Stimulated activated effector memory CD8-positive, alpha-beta T cell treated with anti-CD3 and anti-CD28 coated beads, Interleukin-12 subunit alpha, Interleukin-12 subunit beta, amount 100 ng/mL, for 72 hours (primary cell): ENCODE data around the gene FHOD1.

ENCODE experiments used
- ATAC-seq: fragments of 150-1000 bp; cut with Tn5 transposase; 2 replicates; pipeline ENCODE4 v1.10.0; 2021
- DNase-seq, 2 donors: peaks; one replicate each; pipeline ENCODE4 v3.0.0; 2021 to 2022; ENCODE audit warnings: low spot score in 2 of 2
- H3K27ac Mint-ChIP-seq: one replicate; pipeline ENCODE4 v1.8.0; 2022; ENCODE audit warnings: mild to moderate bottlenecking, mixed read lengths
- H3K36me3 Mint-ChIP-seq: one replicate; pipeline ENCODE4 v1.8.0; 2022; ENCODE audit warnings: mild to moderate bottlenecking, mixed read lengths
- H3K4me1 Mint-ChIP-seq: one replicate; pipeline ENCODE4 v1.8.0; 2022; ENCODE audit warnings: mixed read lengths
- H3K4me3 Mint-ChIP-seq: one replicate; pipeline ENCODE4 v1.8.0; 2022; ENCODE audit warnings: mild to moderate bottlenecking, mixed read lengths
- H3K9me3 Mint-ChIP-seq: one replicate; pipeline ENCODE4 v1.8.0; 2022; ENCODE audit warnings: mixed read lengths

The FHOD1 gene

DNA sequence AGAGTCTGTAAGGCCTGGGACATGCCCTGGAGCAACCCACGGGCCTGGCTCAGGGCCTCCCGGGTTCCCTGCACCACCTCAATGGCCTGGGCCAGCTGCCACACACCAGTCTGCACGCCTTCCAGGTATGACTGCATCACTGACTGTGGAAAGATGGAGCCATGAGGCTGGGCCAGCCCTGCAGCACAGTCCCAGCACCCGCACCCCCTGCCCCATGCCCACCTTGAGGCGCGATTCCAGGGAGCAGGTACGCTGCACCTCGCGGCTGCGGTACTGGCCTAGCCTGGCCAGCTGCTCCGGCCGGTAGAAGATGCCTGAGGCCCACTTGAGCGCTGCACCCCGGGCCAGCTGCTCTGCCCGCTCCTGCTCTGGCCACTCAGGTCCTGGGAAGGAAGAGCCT, 58.5 kb downstream of the FHOD1 start:
- peaks cover 37% of the 10 kb centered on the region for H3K4me1 Mint-ChIP-seq
- no peak overlapping the region for H3K4me3 Mint-ChIP-seq
- no peak overlapping the region for H3K27ac Mint-ChIP-seq
- peaks cover 17% of the 10 kb centered on the region for H3K36me3 Mint-ChIP-seq
- no peaks in the 10 kb centered on the region for H3K9me3 Mint-ChIP-seq
- DNase-seq (no peak), ATAC-seq (no peak)

DNA sequence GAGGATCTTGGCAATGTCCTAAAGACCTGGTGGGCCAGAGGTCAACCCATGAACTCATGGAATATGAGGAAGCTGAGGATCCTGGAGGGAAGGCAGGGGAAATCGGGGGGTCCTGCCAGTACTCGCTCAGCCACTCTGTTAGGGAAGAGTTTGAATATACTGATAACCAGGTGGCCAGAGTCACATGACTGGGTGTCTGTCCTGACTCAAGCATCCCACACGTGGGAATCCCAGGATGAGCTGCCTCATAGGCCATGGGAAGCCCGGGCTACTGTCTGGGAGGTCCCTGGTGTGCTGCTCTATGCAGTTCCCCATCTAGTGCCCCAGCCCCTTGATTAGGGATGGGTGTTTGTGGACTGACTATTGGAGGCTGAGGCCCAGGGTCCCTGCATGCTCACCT, 59.0 kb downstream of the FHOD1 start:
- no peak overlapping the region for H3K27ac Mint-ChIP-seq
- ATAC-seq: no peak

DNA sequence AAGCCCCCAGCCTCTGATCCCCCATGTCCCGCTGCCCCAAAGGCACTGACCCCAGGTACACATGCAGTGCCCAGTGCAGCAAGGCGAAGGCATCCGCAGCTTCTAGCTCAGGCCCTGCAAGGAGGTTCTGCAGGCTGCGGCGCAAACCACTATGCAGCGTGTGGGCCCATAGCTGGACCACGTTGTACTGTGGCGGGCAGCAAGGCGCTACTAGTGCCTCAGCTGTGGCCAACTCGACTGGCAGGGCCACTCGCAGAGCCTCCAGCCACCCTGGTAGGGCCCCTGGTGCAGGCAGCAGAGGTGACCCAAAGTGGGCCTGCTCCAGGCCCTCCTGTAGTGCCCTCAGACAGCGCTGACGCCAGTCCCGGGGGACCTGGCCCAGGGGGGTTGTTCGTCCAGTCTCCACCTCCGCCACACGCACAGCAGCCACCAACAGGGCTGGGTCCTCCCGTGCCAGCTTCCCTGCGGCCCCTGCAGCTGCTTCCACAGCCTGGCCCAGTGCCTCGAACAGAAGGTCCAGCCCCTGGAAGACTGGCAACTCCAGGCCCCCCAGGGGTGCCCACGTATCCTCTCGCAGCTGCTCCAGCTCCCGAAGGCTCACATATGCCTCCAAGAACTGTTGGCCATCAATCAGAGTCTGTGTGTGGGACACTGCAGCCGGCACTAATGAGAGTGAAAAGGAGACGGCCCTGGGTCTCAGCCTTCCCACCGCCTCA, 59.9 kb downstream of the FHOD1 start:
- no peak overlapping the region for H3K27ac Mint-ChIP-seq
- H3K4me3 Mint-ChIP-seq: no peak overlapping the region
- H3K4me1 Mint-ChIP-seq: peaks cover 24% of the 10 kb centered on the region
- DNase-seq (no peak), ATAC-seq (no peak)
- peaks cover 7% of the 10 kb centered on the region for H3K36me3 Mint-ChIP-seq
- no peaks in the 10 kb centered on the region for H3K9me3 Mint-ChIP-seq

More for the DNA sequence above, 59.0 kb downstream of the FHOD1 start:
- Mint-ChIP-seq H3K36me3 (peaks cover 12% of the 10 kb centered on the region), H3K9me3 (no peaks in the 10 kb centered on the region), H3K4me3 (no peak overlapping the region), H3K4me1 (peaks cover 32% of the 10 kb centered on the region)
- no peak for DNase-seq

DNA sequence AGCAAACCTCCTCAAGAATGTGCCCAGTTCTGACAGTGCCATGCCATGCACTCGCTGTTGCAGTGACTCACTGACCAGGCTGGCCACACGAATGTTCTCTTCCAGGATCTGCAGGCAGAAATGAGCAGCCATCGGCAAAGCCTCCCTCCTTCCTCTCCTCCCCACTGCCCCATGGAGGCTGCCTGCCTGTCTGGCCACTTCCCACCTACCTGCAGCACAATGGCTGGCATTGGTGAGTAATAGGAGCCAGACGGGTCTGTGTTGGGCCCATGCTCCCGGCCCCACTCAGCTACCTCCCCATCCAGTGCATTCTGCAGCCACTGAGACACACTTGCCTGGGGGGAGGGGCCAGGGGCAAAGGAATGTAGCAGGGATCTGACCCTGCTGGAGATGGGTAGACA, 60.7 kb downstream of the FHOD1 start:
- H3K27ac Mint-ChIP-seq: no peak overlapping the region
- H3K4me1 Mint-ChIP-seq: peaks cover 20% of the 10 kb centered on the region
- peaks cover 7% of the 10 kb centered on the region for H3K36me3 Mint-ChIP-seq
- no peak for ATAC-seq
- DNase-seq: no peak
- H3K9me3 Mint-ChIP-seq: no peaks in the 10 kb centered on the region
- no peak overlapping the region for H3K4me3 Mint-ChIP-seq

DNA sequence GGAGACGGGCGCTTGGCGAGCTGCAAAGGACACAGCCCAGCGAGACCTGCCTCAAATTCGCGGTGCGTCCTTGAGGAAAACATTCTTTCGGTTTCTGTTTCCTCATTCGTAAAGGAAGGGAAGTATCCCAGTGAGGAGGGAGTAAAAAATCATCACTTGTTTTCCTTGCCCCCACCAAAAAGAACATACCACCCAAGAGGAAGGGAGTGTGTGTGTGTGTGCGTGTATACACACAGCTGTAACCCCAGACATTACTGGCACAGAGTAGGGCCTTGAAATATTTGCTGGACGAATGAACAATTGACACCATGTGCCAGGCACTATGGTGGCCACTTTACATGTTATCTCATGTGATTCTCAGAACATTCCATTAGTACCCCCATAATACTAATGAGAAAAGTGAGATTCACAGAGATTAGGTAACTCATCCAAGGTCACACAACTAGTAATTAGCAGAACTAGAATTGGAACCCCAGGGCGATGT, 61.6 kb downstream of the FHOD1 start:
- ATAC-seq (no peak), DNase-seq (no peak)
- H3K27ac Mint-ChIP-seq: peak overlapping the region; percentile 52
- H3K4me1 Mint-ChIP-seq: peaks cover 15% of the 10 kb centered on the region
- H3K36me3 Mint-ChIP-seq: peaks cover 7% of the 10 kb centered on the region
- H3K4me3 Mint-ChIP-seq: no peak overlapping the region
- no peaks in the 10 kb centered on the region for H3K9me3 Mint-ChIP-seq

DNA sequence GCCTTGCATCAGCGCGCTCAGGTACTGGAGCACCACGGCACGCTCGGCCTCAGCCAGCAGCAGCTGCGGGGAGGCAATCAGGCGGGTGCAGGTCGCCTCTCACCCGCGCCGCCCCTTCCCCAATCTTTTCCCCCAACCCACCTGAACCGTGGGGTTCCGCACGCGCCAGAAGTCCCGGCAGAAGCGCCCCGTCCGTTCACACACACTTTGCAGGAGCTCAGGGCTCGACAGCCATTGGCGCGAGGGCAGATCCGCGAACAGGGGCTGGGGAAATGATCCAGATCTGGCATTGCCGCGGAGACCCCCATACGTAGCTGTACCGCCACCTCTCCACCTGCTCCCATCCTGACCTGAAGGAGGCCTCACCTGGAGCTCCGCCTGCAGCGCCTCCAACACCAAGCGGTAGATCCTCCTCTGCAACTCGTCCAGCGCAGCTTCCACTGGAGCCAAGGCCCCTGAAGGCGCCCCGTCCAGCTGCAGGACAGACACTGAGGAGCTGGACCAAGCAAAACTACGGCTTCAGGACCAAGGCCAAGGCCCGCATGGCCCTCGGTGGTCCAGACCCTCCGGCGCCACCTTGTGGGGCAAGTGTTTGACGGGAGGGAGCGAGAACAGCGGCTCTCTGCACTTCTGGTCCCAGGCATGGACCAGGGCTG, 62.2 kb downstream of the FHOD1 start:
- Mint-ChIP-seq H3K27ac (peak overlapping the region; percentile 52), H3K4me3 (no peak overlapping the region), H3K4me1 (peaks cover 15% of the 10 kb centered on the region), H3K36me3 (peaks cover 7% of the 10 kb centered on the region), H3K9me3 (no peaks in the 10 kb centered on the region)
- ATAC-seq (peak; percentile 46), DNase-seq (peak; percentile 89 to 95)

DNA sequence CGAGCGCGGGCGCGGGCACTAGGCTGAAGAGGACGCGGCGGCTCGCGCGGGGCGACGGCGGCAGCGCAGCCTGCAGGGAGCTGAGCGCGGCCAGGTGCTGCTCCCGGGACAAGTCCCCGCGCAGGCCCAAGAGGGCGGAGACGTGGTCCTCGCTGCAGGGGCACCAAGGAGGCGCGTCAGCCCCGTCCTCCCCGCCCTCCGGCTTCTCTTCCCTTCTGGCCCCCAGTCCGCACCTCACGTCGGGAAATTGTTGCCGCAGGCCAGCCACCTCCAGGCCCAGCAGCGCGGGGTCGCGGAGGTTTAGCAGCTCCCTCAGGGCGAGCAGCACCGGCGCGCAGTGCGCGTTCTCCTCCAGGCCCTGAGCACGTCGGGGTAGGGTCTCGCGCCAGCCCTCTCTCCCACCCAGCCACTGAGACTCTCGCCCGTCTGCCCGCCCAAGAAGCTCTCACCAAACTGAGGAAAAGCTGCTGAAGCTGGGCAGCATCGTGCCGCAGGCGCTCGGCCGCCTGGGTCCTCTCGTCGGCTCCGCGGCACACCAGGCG, 62.8 kb downstream of the FHOD1 start:
- no peak overlapping the region for H3K27ac Mint-ChIP-seq

DNA sequence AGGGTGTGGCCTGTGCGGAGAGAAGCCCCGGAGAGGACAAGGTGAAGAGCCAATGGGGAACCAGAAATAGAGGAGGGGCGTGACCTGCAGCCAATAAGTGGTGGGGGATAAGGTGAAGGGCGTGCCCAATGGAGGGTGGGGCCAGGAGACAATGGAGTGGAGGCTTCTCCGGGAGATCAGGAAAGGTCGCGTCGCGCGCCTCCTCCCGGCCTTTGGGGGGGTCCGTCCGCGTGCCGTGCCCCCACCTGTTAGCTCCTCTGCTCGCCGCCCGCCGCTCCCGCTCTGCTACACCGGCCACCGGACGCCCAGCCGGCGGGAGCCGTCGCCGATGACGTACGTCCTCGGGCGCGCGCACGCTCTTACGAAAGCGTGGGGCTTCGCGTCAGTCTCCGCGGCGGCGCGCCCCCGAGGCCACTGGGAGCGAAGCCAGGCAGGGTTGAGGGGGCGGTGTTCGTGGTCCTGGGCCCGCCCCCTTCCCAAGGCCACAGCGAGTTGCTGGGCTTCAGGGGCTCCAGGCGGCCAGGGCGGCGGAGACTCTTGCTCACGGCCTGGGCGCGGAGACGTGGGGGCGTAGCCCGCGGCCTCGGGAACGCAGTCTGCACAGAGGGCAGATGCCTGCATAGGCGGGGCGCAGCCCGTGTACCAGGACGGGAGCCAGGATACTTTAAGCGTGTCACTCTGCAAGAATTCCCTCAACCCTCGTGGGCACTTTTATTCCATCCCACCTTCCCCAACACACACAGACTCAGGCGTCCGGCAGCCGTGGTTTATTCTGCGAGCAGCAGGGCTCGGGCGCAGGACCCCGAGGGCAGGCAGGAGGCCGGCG, 63.4 kb downstream of the FHOD1 start, which contains the start of gene MATCAP1:
TSS of gene MATCAP1 (minus strand) at position 337 of the 826 bp plus-strand sequence. CDS start 3,353 bp downstream, outside the sequence.
- Mint-ChIP-seq H3K4me1 (peaks cover 24% of the 10 kb centered on the region), H3K27ac (no peak within 1 kb of the TSS), H3K4me3 (no peak within 1 kb of the TSS), H3K9me3 (no peaks in the 10 kb centered on the region), H3K36me3 (peaks cover 17% of the 10 kb centered on the region)
- ATAC-seq (peak; percentile 94), DNase-seq (peak; percentile 91 to 97)

More for the DNA sequence above, 62.8 kb downstream of the FHOD1 start:
- Mint-ChIP-seq H3K4me1 (peaks cover 17% of the 10 kb centered on the region), H3K9me3 (no peaks in the 10 kb centered on the region), H3K4me3 (no peak overlapping the region), H3K36me3 (peaks cover 11% of the 10 kb centered on the region)
- peak; percentile 3 for ATAC-seq
- DNase-seq: no peak

DNA sequence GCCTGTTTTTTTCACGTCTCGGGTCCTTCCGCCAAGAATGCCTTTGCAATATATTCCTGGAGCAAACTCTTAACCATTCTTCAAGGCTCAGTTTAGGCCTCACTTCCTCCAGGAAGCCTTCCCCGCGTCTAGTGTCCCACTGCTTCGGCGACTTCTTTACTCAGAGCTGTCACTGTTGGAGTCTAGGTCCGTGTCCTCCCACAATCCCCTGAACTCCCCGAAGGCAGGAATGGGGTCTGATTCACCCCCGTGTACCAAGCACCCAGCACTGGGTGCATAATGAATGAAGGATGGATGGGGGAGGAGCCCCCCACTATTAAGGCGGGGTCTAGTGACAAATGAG, 64.0 kb downstream of the FHOD1 start:
- Mint-ChIP-seq H3K9me3 (no peaks in the 10 kb centered on the region), H3K27ac (no peak overlapping the region), H3K36me3 (peaks cover 23% of the 10 kb centered on the region), H3K4me3 (no peak overlapping the region), H3K4me1 (peaks cover 29% of the 10 kb centered on the region)
- DNase-seq (no peak), ATAC-seq (no peak)

DNA sequence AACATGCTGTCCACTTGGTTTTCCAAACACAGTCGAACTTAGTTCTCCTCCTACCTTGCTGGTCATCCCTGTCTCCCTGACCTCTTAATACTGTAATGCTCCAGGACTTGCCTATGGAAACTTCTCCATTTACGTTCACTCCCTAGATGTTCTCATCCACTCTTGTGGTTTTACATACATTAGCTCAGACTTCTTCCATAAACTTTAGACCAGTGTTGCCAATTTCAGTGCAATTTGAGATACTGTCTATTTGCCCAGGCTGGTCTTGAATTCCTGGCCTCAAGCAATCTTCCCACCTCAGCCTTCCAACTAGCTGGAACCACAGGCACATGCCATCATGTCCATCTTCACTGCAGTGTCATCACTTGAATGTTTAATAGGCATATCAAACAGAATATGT, 65.0 kb downstream of the FHOD1 start:
- DNase-seq (no peak), ATAC-seq (no peak)
- H3K4me3 Mint-ChIP-seq: no peak overlapping the region
- H3K36me3 Mint-ChIP-seq: peaks cover 31% of the 10 kb centered on the region
- H3K9me3 Mint-ChIP-seq: no peaks in the 10 kb centered on the region
- H3K4me1 Mint-ChIP-seq: peaks cover 39% of the 10 kb centered on the region
- H3K27ac Mint-ChIP-seq: no peak overlapping the region

DNA sequence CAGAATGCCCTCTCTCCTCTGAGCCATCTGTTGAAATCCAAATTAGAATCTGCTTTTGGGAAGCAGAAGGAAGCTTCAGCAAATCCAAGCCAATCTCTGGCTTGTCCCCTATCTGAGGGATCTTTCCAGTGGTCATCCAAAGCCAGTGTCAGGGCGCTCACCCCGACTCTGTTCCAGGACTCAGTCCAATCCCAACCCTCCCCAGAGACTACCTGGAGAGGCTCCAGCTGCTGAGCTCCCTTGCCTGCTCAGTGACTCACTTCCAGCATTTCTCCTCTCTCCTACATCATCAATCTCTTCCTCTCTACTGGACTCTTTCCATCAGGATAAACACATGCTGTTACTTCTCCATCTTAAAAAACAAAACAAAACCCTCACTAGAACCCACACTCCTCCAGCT, 65.9 kb downstream of the FHOD1 start:
- Mint-ChIP-seq H3K27ac (no peak overlapping the region), H3K9me3 (no peaks in the 10 kb centered on the region), H3K4me1 (peaks cover 47% of the 10 kb centered on the region), H3K36me3 (peaks cover 41% of the 10 kb centered on the region), H3K4me3 (no peak overlapping the region)
- ATAC-seq (no peak), DNase-seq (no peak)

DNA sequence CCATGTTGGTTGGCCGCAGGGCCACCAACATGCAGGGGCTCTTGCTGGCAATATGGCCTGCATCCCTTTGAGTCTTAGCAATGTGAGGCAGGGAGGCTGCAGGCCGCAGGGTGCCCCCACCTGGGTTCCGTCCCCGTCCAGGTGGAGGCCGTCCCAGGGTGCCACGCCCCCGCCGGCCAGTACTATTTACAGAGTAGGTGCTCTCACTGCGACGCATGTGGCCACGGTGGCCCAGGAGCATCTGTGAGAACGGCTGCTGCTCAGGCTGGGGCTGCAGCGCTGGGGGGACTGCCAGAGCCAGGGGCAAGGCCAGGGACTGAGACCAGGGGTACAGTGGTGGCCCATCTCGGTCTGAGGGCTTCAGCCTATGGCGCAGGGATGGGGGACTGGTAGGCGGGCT, 67.1 kb downstream of the FHOD1 start:
- ATAC-seq (no peak), DNase-seq (no peak)
- Mint-ChIP-seq H3K4me1 (peaks cover 53% of the 10 kb centered on the region), H3K4me3 (peak overlapping the region; percentile 95), H3K9me3 (no peaks in the 10 kb centered on the region), H3K27ac (no peak overlapping the region), H3K36me3 (peaks cover 49% of the 10 kb centered on the region)

DNA sequence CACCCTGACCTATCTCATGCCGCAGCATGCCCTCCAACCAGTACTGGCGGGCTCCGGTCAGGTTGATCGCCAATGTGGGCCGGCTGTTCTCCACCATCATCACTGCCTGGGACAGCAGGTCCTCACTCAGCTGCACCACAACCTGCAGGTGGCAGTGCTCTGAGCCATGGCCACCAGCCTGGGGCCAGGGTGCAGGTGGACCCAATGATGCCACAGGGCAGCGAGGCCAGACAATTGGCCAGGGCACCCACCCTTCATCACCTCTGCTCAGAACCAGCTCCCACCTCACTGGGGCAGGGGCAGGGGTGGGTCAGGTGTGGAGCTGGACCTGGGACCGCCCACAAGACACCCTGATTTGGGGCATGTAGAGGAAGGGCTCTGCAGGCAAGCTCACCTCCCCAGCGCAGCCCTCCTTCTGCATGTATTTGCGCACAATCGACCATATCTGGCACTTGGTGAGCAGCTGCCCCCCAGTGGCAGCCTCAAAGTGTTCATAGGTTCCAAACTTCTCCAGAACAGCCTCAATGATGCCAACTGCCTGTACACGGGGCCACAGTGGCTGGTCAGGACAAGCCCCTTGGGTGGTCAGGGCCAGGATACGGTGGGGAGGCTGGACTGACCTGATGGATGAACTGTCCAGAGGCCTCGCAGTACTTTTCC, 67.7 kb downstream of the FHOD1 start:
- Mint-ChIP-seq H3K4me3 (peak overlapping the region; percentile 95), H3K9me3 (no peaks in the 10 kb centered on the region), H3K27ac (no peak overlapping the region), H3K4me1 (peaks cover 53% of the 10 kb centered on the region), H3K36me3 (peaks cover 52% of the 10 kb centered on the region)
- no peak for ATAC-seq
- no peak for DNase-seq
